ENCODE measurements around the gene DUSP3. TPM values are rescaled to one million over a fixed set of nuclear protein-coding genes. Genes with fewer than 3 reads are reported as not detected.

DUSP3 gene
- total RNA-seq, 1 experiment from 2014 or later, result 101 TPM

GRCh38 chr17:43753493-43754129 is 25.2 kb downstream of the DUSP3 start:
- in situ Hi-C loops (cut with HindIII; ENCODE audit: low sequenced_read_pairs), result loop anchor here (5.0 kb wide), 1 partner anchor 71 kb away; no protein-coding TSS in a partner anchor

GRCh38 chr17:43750153-43750552 is 28.6 kb downstream of the DUSP3 start:
- no peak for DNase-seq (ENCODE audit: low spot score)
- in situ Hi-C loops (cut with HindIII; ENCODE audit: low sequenced_read_pairs), result loop anchor here (5.0 kb wide), 1 partner anchor 68 kb away; no protein-coding TSS in a partner anchor

More at GRCh38 chr17:43753493-43754129, 25.2 kb downstream of the DUSP3 start:
- DNase-seq (ENCODE audit: low spot score), result no peak

- DNase-seq (ENCODE audit: low spot score), result no peak
- in situ Hi-C loops (cut with HindIII; ENCODE audit: low sequenced_read_pairs), result no loop called here
Observed at GRCh38 chr17:43745541-43745940, 33.2 kb downstream of the DUSP3 start.

- in situ Hi-C loops (cut with HindIII; ENCODE audit: low sequenced_read_pairs), result no loop called here
- no peak for DNase-seq (ENCODE audit: low spot score)
Observed at GRCh38 chr17:43741636-43742035, 37.1 kb downstream of the DUSP3 start.

GRCh38 chr17:43740541-43740940 is 38.2 kb downstream of the DUSP3 start:
- DNase-seq (ENCODE audit: low spot score), result no peak
- in situ Hi-C loops (cut with HindIII; ENCODE audit: low sequenced_read_pairs), result no loop called here

- in situ Hi-C loops (cut with HindIII; ENCODE audit: low sequenced_read_pairs), result no loop called here
- DNase-seq (ENCODE audit: low spot score), result no peak
Observed at GRCh38 chr17:43737722-43738121, 41.1 kb downstream of the DUSP3 start.

- in situ Hi-C loops (cut with HindIII; ENCODE audit: low sequenced_read_pairs), result no loop called here
- DNase-seq (ENCODE audit: low spot score), result no peak
Observed at GRCh38 chr17:43736389-43736788, 42.4 kb downstream of the DUSP3 start.

GRCh38 chr17:43734376-43734775 is 44.4 kb downstream of the DUSP3 start:
- in situ Hi-C loops (cut with HindIII; ENCODE audit: low sequenced_read_pairs), result no loop called here
- peak; percentile 30 for DNase-seq (ENCODE audit: low spot score)

- in situ Hi-C loops (cut with HindIII; ENCODE audit: low sequenced_read_pairs), result no loop called here
- DNase-seq (ENCODE audit: low spot score), result no peak
Observed at GRCh38 chr17:43733956-43734355, 44.8 kb downstream of the DUSP3 start.

GRCh38 chr17:43732958-43733357 is 45.8 kb downstream of the DUSP3 start:
- in situ Hi-C loops (cut with HindIII; ENCODE audit: low sequenced_read_pairs), result no loop called here
- DNase-seq (ENCODE audit: low spot score), result no peak

- no peak for DNase-seq (ENCODE audit: low spot score)
- in situ Hi-C loops (cut with HindIII; ENCODE audit: low sequenced_read_pairs), result no loop called here
Observed at GRCh38 chr17:43728081-43728480, 50.7 kb downstream of the DUSP3 start.

GRCh38 chr17:43723697-43724359 is 54.9 kb downstream of the DUSP3 start:
- in situ Hi-C loops (cut with HindIII; ENCODE audit: low sequenced_read_pairs), result no loop called here
- no peak for DNase-seq (ENCODE audit: low spot score)

GRCh38 chr17:43722870-43723665 is 55.7 kb downstream of the DUSP3 start:
- in situ Hi-C loops (cut with HindIII; ENCODE audit: low sequenced_read_pairs), result no loop called here
- DNase-seq (ENCODE audit: low spot score), result peak; percentile 45

GRCh38 chr17:43722269-43722619 is 56.5 kb downstream of the DUSP3 start:
- DNase-seq (ENCODE audit: low spot score), result no peak
- in situ Hi-C loops (cut with HindIII; ENCODE audit: low sequenced_read_pairs), result no loop called here

GRCh38 chr17:43721537-43722268 is 57.1 kb downstream of the DUSP3 start:
- DNase-seq (ENCODE audit: low spot score), result peak; percentile 22
- in situ Hi-C loops (cut with HindIII; ENCODE audit: low sequenced_read_pairs), result no loop called here

GRCh38 chr17:43720311-43721060 is 58.3 kb downstream of the DUSP3 start:
- in situ Hi-C loops (cut with HindIII; ENCODE audit: low sequenced_read_pairs), result no loop called here

GRCh38 chr17:43719578-43719977 is 59.2 kb downstream of the DUSP3 start:
- in situ Hi-C loops (cut with HindIII; ENCODE audit: low sequenced_read_pairs), result no loop called here
- DNase-seq (ENCODE audit: low spot score), result no peak

More at GRCh38 chr17:43720311-43721060, 58.3 kb downstream of the DUSP3 start:
- DNase-seq (ENCODE audit: low spot score), result peak; percentile 86

- in situ Hi-C loops (cut with HindIII; ENCODE audit: low sequenced_read_pairs), result no loop called here
- no peak for DNase-seq (ENCODE audit: low spot score)
Observed at GRCh38 chr17:43718544-43718943, 60.2 kb downstream of the DUSP3 start.

GRCh38 chr17:43717913-43718312 is 60.9 kb downstream of the DUSP3 start:
- in situ Hi-C loops (cut with HindIII; ENCODE audit: low sequenced_read_pairs), result no loop called here
- no peak for DNase-seq (ENCODE audit: low spot score)

Data from G401 (cell line).